A549 (cell line): ENCODE results near the gene SLC2A6. TPM values are rescaled to one million over a fixed set of nuclear protein-coding genes. Genes with fewer than 3 reads are reported as not detected.
"Not testable (repeated sequence)": the region's sequence is repeated elsewhere in the genome, so short reads cannot be mapped to it uniquely, and the experiment has no call there.

Experiments used
- ATAC-seq, 2 experiments: fragments of 200-7000 bp in 1 of 2; fragments of >200 bp in 1 of 2; cut with Nextera tagmentation in 1 of 2; cut with Tn5 transposase in 1 of 2; 3 replicates each; pipeline versions ENCODE4 v1.8.0 to v1.9.1; 2018 to 2020; ENCODE audit warnings: mild to moderate bottlenecking in 1 of 2, moderate library complexity in 1 of 2
- CTCF ChIA-PET: fragments of 300-600 bp; sonication (Branson Sonifier 250); formaldehyde crosslinking; extraction: SDS; loops from one replicate; lab custom pipeline; 2021; ENCODE audit warnings: antibody characterized with exemption, inconsistent platforms; lab: Yijun Ruan, JAX
- POLR2A ChIA-PET: fragments of 350-600 bp; formaldehyde crosslinking; extraction: SDS; loops from one replicate; lab custom pipeline; 2021; ENCODE audit warnings: antibody characterized with exemption, inconsistent platforms; lab: Yijun Ruan, JAX
- DNase-seq, 2 experiments: peaks; one replicate each; pipeline versions ENCODE4 v3.0.0 to v3.0.0-alpha.2; 2011 to 2016; ENCODE audit warnings: low read depth in 1 of 2, low spot score in 1 of 2
- FAIRE-seq: peaks from 2 replicates; lab custom pipeline; 2011; peaks lifted over from hg19 to GRCh38; lab: Jason Lieb, UNC
- H3K27ac ChIP-seq, 2 experiments: fragments of >200 bp; sonication (Bioruptor Twin); formaldehyde crosslinking; 3 replicates each; pipeline ENCODE4 v1.5.1; 2016 to 2017
- H3K4me1 ChIP-seq: fragments of >200 bp; sonication (Bioruptor Twin); formaldehyde crosslinking; 3 replicates; pipeline ENCODE4 v1.6.1; 2016
- H3K4me2 ChIP-seq: fragments of >200 bp; sonication (Bioruptor Twin); formaldehyde crosslinking; 3 replicates; pipeline ENCODE4 v1.6.1; 2016
- H3K4me3 ChIP-seq: fragments of >200 bp; sonication (Bioruptor Twin); formaldehyde crosslinking; 3 replicates; pipeline ENCODE4 v1.5.1; 2016
- H3K9me3 ChIP-seq: fragments of >200 bp; sonication (Bioruptor Twin); formaldehyde crosslinking; 3 replicates; pipeline ENCODE4 v1.6.1; 2016
- ATOH8 ChIP-seq: fragments of 250-450 bp; sonication (Bioruptor Pico); IDR thresholded peaks from 2 replicates; pipeline ENCODE4 v1.5.0; 2020; ENCODE audit warnings: low read depth, mild to moderate bottlenecking, moderate library complexity
- CBX2 ChIP-seq: fragments of 200-600 bp; sonication (generic); IDR thresholded peaks from 2 replicates; pipeline ENCODE4 v1.6.1; 2016; ENCODE audit warnings: low read depth, mild to moderate bottlenecking, borderline replicate concordance
- CTCF ChIP-seq: fragments of >200 bp; sonication (Bioruptor Twin); formaldehyde crosslinking; IDR thresholded peaks from 3 replicates; pipeline ENCODE4 v1.5.1; 2016
- EHF ChIP-seq: fragments of 250-450 bp; sonication (Bioruptor Pico); IDR thresholded peaks from 2 replicates; pipeline ENCODE4 v1.5.0; 2020; ENCODE audit warnings: mild to moderate bottlenecking
- EHMT2 ChIP-seq: fragments of 200-600 bp; sonication (generic); IDR thresholded peaks from 2 replicates; pipeline ENCODE4 v1.6.1; 2016; ENCODE audit warnings: antibody characterized with exemption, low read depth, mild to moderate bottlenecking, moderate library complexity
- FOSL2 ChIP-seq, 2 experiments: fragments of 450-650 bp in 1 of 2; fragments of >200 bp in 1 of 2; sonication (Bioruptor Twin) in 1 of 2; formaldehyde crosslinking; IDR thresholded peaks; 2 replicates each; pipeline versions ENCODE4 v1.5.0 to v1.6.1; 2016 to 2020; ENCODE audit warnings: mild to moderate bottlenecking in 1 of 2, moderate library complexity in 1 of 2
- KDM1A ChIP-seq: fragments of 200-600 bp; sonication (generic); IDR thresholded peaks from 2 replicates; pipeline ENCODE4 v1.6.1; 2016; ENCODE audit warnings: low read depth, mild to moderate bottlenecking
- MAFK ChIP-seq: fragments of 450-650 bp; IDR thresholded peaks from 2 replicates; pipeline ENCODE4 v1.6.1; 2014; ENCODE audit not compliant: partially characterized antibody
- POLR2AphosphoS2 ChIP-seq: conservative IDR thresholded peaks from 2 replicates; pipeline ENCODE4 v1.6.1; 2012; ENCODE audit warnings: low read length, improper control_type of control experiment, inconsistent platforms
- RAD21 ChIP-seq, 2 experiments: fragments of >200 bp in 1 of 2; sonication (Bioruptor Twin) in 1 of 2; formaldehyde crosslinking in 1 of 2; IDR thresholded peaks in 1 of 2; conservative IDR thresholded peaks in 1 of 2; 2 replicates in 1 of 2; 3 replicates in 1 of 2; pipeline ENCODE4 v1.6.1; 2012 to 2018; ENCODE audit warnings: inconsistent platforms in 1 of 2
- RNF2 ChIP-seq: fragments of 200-600 bp; sonication (generic); IDR thresholded peaks from 2 replicates; pipeline ENCODE4 v1.6.1; 2016; ENCODE audit warnings: low read depth, mild to moderate bottlenecking, antibody characterized with exemption, moderate library complexity, borderline replicate concordance
- SMC3 ChIP-seq: fragments of >200 bp; sonication (Bioruptor Twin); formaldehyde crosslinking; IDR thresholded peaks from 3 replicates; pipeline ENCODE4 v1.6.1; 2018; ENCODE audit warnings: inconsistent platforms
- TP53 ChIP-seq: fragments of 250-450 bp; sonication (Bioruptor Pico); IDR thresholded peaks from 2 replicates; pipeline ENCODE4 v1.5.0; 2021; ENCODE audit warnings: mild to moderate bottlenecking, moderate library complexity
- ZC3H11A ChIP-seq: fragments of 450-650 bp; IDR thresholded peaks from 2 replicates; pipeline ENCODE4 v1.6.1; 2014; ENCODE audit warnings: antibody characterized with exemption, mild to moderate bottlenecking
- ZSCAN20 ChIP-seq: fragments of 250-450 bp; sonication (Bioruptor Pico); IDR thresholded peaks from 2 replicates; pipeline ENCODE4 v1.8.0; 2022; ENCODE audit warnings: mild to moderate bottlenecking, moderate library complexity
- WGBS: methylation state at CpG from one replicate; pipeline ENCODE4 v1.1.6; 2017; ENCODE audit errors: missing lambda C conversion rate; 5-methylcytosine and 5-hydroxymethylcytosine counted together
- polyA plus RNA-seq, 4 experiments: library from polyadenylated mRNA; depleted of rRNA in 3 of 4; stranded (reverse); fragments of >200 nt; fragmentation: RNase III in 1 of 4; extraction: RNeasy Plus Mini Kit Qiagen cat#74134 plus additional on column Dnase treatment in 1 of 4; gene quantifications; 2 replicates in 3 of 4; 3 replicates in 1 of 4; pipeline ENCODE4 v1.2.3, GENCODE V29; 2011 to 2017

SLC2A6 gene
- polyA plus RNA-seq, 2 of the 4 experiments (the other 2 are of a cell fraction): 3.7 to 20.5 TPM

- TF ChIP-seq SMC3: no peak
- TF ChIP-seq RAD21 (conservative IDR thresholded peaks at IDR 0.05 in 1 of 2, IDR thresholded peaks at IDR 0.05 in 1 of 2): no peak
- TF ChIP-seq RNF2: no peak
- no peak for TF ChIP-seq EHF (CRISPR knock-in tag)
- TF ChIP-seq POLR2AphosphoS2: no peak
- no peak for TF ChIP-seq ATOH8 (CRISPR knock-in tag)
- no peak for DNase-seq
- Histone ChIP-seq H3K4me2 (no peak overlapping the region), H3K9me3 (no peaks in the 10 kb centered on the region), H3K4me3 (no peak overlapping the region), H3K4me1 (peaks cover 8% of the 10 kb centered on the region; the same call in 2 of the 3 replicates), H3K27ac (no peak overlapping the region)
- no peak for FAIRE-seq
- CTCF ChIA-PET: interaction anchor here (0.7 to 2.5 kb wide), 2 partner anchors 9 to 10 kb away, joined by 3 to 6 read pairs; no protein-coding TSS in a partner anchor
- no peak for ATAC-seq
- 48% methylated on average over 7 of the region's 7 CpGs for WGBS
- POLR2A ChIA-PET: no interaction called here
These were observed 26.3 kb downstream of the SLC2A6 start for GRCh38 chr9:133452562-133452961.

GRCh38 chr9:133451865-133452264, 27.0 kb downstream of the SLC2A6 start:
- CTCF ChIA-PET: interaction anchor here (0.7 kb wide), 1 partner anchor 9 kb away, joined by 3 read pairs; no protein-coding TSS in a partner anchor
- DNase-seq, POLR2A ChIA-PET, H3K27ac ChIP-seq, H3K4me3 ChIP-seq, H3K4me2 ChIP-seq, FAIRE-seq, H3K9me3 ChIP-seq, ATAC-seq, H3K4me1 ChIP-seq: not testable (repeated sequence)
- WGBS: 88% methylated on average over 5 of the region's 5 CpGs

GRCh38 chr9:133449760-133450159, 29.1 kb downstream of the SLC2A6 start:
- Histone ChIP-seq H3K9me3 (no peaks in the 10 kb centered on the region), H3K4me3 (no peak overlapping the region), H3K4me1 (peaks cover 8% of the 10 kb centered on the region; the same call in 2 of the 3 replicates), H3K4me2 (0 out of 3 replicates have a peak overlapping the region, but pooled peaks have one; percentile 19), H3K27ac (peak overlapping the region in 1 of 2 experiments; percentile 47; a peak in 3 of 6 replicates)
- WGBS: 66% methylated on average over 7 of the region's 12 CpGs
- POLR2A ChIA-PET: interaction anchor here (1.3 kb wide), 1 partner anchor 10 kb away, joined by 8 read pairs; the partner anchor contains the start of gene CACFD1
- ATAC-seq (peak; percentile 77 to 87), DNase-seq (peak; percentile 62 to 73), FAIRE-seq (no peak)
- CTCF ChIA-PET: interaction anchor here (1.2 to 1.4 kb wide), 3 partner anchors 12 to 19 kb away, joined by 4 to 6 read pairs (median 5); no protein-coding TSS in a partner anchor
- TF ChIP-seq ATOH8 (CRISPR knock-in tag): no peak
- TF ChIP-seq MAFK: peak; percentile 20
- TF ChIP-seq ZSCAN20 (CRISPR knock-in tag): no peak
- no peak for TF ChIP-seq FOSL2 (IDR thresholded peaks at IDR 0.05)
- TF ChIP-seq FOSL2 (CRISPR knock-in tag; IDR thresholded peaks at IDR 0.05): peak; percentile 45; the same call in 1 of the 2 replicates
- no peak for TF ChIP-seq KDM1A
- TF ChIP-seq TP53 (CRISPR knock-in tag): no peak
- TF ChIP-seq CTCF: no peak
- TF ChIP-seq ZC3H11A: no peak
- no peak for TF ChIP-seq EHMT2
- TF ChIP-seq CBX2: no peak
